Lung (tissue), 12 donors: Measurements from ENCODE around the gene PHACTR3. TPM values are rescaled to one million over a fixed set of nuclear protein-coding genes. Genes with fewer than 3 reads are reported as not detected.

ENCODE experiments used
- ATAC-seq: fragments of 200-7000 bp; cut with Tn5 transposase; one replicate; pipeline ENCODE4 v1.9.1; 2020; ENCODE audit warnings: moderate number of reproducible peaks; ENCODE audit not compliant: insufficient read depth, low FRiP score
- DNase-seq, 3 donors: peaks; one replicate each; pipeline ENCODE4 v3.0.0-alpha.2; 2013 to 2017
- H3K27ac ChIP-seq, 2 donors: one replicate each; pipeline ENCODE4 v1.5.1; 2013; ENCODE audit warnings: mild to moderate bottlenecking in 2 of 2, moderate library complexity in 2 of 2, control low read depth in 1 of 2, inconsistent platforms in 1 of 2, low read depth in 1 of 2, low read length in 1 of 2
- H3K27me3 ChIP-seq, 3 donors: one replicate each; pipeline ENCODE4 v1.5.1; 2013; ENCODE audit warnings: low read length in 2 of 3; ENCODE audit not compliant: control insufficient read depth in 3 of 3, insufficient read depth in 3 of 3
- H3K36me3 ChIP-seq, 4 donors: one replicate each; pipeline ENCODE4 v1.5.1; 2013; ENCODE audit warnings: low read length in 4 of 4, mild to moderate bottlenecking in 1 of 4, moderate library complexity in 1 of 4; ENCODE audit not compliant: control insufficient read depth in 4 of 4, insufficient read depth in 4 of 4
- H3K4me1 ChIP-seq, 5 donors: one replicate each; pipeline ENCODE4 v1.5.1; 2013; ENCODE audit warnings: low read length in 5 of 5, mild to moderate bottlenecking in 2 of 5, moderate library complexity in 1 of 5; ENCODE audit not compliant: control insufficient read depth in 5 of 5, insufficient read depth in 5 of 5
- H3K4me3 ChIP-seq: one replicate; pipeline ENCODE4 v1.5.1; 2013; ENCODE audit warnings: mild to moderate bottlenecking, control low read depth, moderate library complexity
- H3K9ac ChIP-seq, 2 donors: one replicate each; pipeline ENCODE4 v1.5.1; 2013; ENCODE audit warnings: low read length in 2 of 2, control low read depth in 1 of 2; ENCODE audit not compliant: insufficient read depth in 1 of 2
- H3K9me3 ChIP-seq, 4 donors: one replicate each; pipeline ENCODE4 v1.5.1; 2013; ENCODE audit warnings: low read length in 3 of 4, mild to moderate bottlenecking in 1 of 4, moderate library complexity in 1 of 4; ENCODE audit not compliant: control insufficient read depth in 4 of 4, insufficient read depth in 3 of 4
- WGBS, 2 donors: extraction: QIAGEN DNeasy Blood & Tissue Kit; methylation state at CpG; one replicate each; pipeline ENCODE4 v1.1.7; 2013; 5-methylcytosine and 5-hydroxymethylcytosine counted together
- polyA plus RNA-seq, 2 donors: library from polyadenylated mRNA; stranded (reverse); fragments of 200-250 nt; gene quantifications; one replicate each; pipeline ENCODE4 v1.2.1, GENCODE V29; 2013
- total RNA-seq, 2 donors: library from RNA; depleted of rRNA in 1 of 2; stranded (reverse); fragments of >200 nt in 1 of 2; gene quantifications; one replicate each; pipeline ENCODE4 v1.2.1, GENCODE V29; 2014 to 2021
- TF ChIP-seq, protein P1 (sequence below): IDR thresholded peaks from 2 replicates; pipeline ENCODE4 v1.5.1; 2012; ENCODE audit warnings: mild to moderate bottlenecking; ENCODE audit errors: control extremely low read depth, extremely low read depth
- donor health status: control.
- donor health status: control.
- donor health status: Bipolar disorder and iron deficiency.
- donor health status: healthy.
- donor health status: DM: yes; HTN: yes; CAD: no.

PHACTR3 gene
- total and polyA plus RNA-seq, 4 donors: 3.8 to 12.0 (median 5.9) TPM

GRCh38 chr20:59568509-59569024, 35.8 kb upstream of the PHACTR3 start:
- Histone ChIP-seq H3K36me3 (no peaks in the 10 kb centered on the region), H3K9ac (no peak overlapping the region), H3K4me1 (peaks cover 0 to 9% (median 0%) of the 10 kb centered on the region in 5 donors), H3K27me3 (peaks cover 0 to 19% (median 17%) of the 10 kb centered on the region in 3 donors), H3K9me3 (peaks cover 0 to 3% (median 0%) of the 10 kb centered on the region in 4 donors), H3K4me3 (no peak overlapping the region), H3K27ac (no peak overlapping the region)
- ATAC-seq: no peak
- WGBS, 2 donors: 65 to 75% methylated on average over 10 of the region's 10 CpGs
- no peak for DNase-seq
- TF ChIP-seq, protein P1, sequence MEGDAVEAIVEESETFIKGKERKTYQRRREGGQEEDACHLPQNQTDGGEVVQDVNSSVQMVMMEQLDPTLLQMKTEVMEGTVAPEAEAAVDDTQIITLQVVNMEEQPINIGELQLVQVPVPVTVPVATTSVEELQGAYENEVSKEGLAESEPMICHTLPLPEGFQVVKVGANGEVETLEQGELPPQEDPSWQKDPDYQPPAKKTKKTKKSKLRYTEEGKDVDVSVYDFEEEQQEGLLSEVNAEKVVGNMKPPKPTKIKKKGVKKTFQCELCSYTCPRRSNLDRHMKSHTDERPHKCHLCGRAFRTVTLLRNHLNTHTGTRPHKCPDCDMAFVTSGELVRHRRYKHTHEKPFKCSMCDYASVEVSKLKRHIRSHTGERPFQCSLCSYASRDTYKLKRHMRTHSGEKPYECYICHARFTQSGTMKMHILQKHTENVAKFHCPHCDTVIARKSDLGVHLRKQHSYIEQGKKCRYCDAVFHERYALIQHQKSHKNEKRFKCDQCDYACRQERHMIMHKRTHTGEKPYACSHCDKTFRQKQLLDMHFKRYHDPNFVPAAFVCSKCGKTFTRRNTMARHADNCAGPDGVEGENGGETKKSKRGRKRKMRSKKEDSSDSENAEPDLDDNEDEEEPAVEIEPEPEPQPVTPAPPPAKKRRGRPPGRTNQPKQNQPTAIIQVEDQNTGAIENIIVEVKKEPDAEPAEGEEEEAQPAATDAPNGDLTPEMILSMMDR: no peak

DNA sequence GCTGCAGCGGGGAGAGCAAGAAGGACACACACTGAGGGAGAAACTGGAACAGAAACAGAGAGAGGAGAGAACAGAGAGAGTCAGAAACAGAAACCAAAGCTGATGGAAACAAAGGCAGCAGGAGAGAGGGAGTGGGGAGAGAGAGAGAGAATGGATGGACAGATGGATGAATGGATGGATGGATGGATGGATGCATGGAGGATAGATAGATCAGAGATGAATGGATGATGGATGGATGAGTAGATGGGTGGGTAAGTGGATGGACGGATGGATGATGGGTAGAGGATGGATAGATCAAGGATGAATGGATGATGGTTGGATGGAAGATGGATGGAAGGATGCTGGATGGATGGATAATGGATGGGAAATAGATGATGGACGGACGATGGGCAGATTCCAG, 35.0 kb upstream of the PHACTR3 start:
- H3K9me3 ChIP-seq: peaks cover 0 to 3% (median 0%) of the 10 kb centered on the region in 4 donors
- H3K4me3 ChIP-seq: no peak overlapping the region
- 46 to 80% methylated on average over 4 of the region's 4 CpGs for WGBS, 2 donors
- ATAC-seq: no peak
- H3K27ac ChIP-seq: no peak overlapping the region
- peaks cover 0 to 22% (median 19%) of the 10 kb centered on the region in 3 donors for H3K27me3 ChIP-seq
- no peaks in the 10 kb centered on the region for H3K36me3 ChIP-seq
- peaks cover 0 to 9% (median 0%) of the 10 kb centered on the region in 5 donors for H3K4me1 ChIP-seq
- no peak overlapping the region for H3K9ac ChIP-seq
- DNase-seq: no peak
- TF ChIP-seq, protein P1: no peak

GRCh38 chr20:59571151-59571550, 33.2 kb upstream of the PHACTR3 start:
- H3K9ac ChIP-seq: no peak overlapping the region
- H3K4me1 ChIP-seq: peaks cover 0 to 24% (median 0%) of the 10 kb centered on the region in 5 donors
- H3K36me3 ChIP-seq: no peaks in the 10 kb centered on the region
- H3K9me3 ChIP-seq: peaks cover 0 to 3% (median 0%) of the 10 kb centered on the region in 4 donors
- H3K27ac ChIP-seq: no peak overlapping the region
- ATAC-seq: no peak
- no peak for DNase-seq
- H3K27me3 ChIP-seq: peaks cover 0 to 31% (median 13%) of the 10 kb centered on the region in 3 donors
- no peak overlapping the region for H3K4me3 ChIP-seq
- 53 to 63% methylated on average over 7 of the region's 7 CpGs for WGBS, 2 donors
- TF ChIP-seq, protein P1: no peak
